ENCODE measurements around the gene PAX1. TPM values are rescaled to one million over a fixed set of nuclear protein-coding genes. Genes with fewer than 3 reads are reported as not detected.
A peak's percentile ranks its signal among the peaks of the same experiment; 100 is the strongest.

The PAX1 gene
- total RNA-seq, 2 donors from 2014 or later: not detected

DNA sequence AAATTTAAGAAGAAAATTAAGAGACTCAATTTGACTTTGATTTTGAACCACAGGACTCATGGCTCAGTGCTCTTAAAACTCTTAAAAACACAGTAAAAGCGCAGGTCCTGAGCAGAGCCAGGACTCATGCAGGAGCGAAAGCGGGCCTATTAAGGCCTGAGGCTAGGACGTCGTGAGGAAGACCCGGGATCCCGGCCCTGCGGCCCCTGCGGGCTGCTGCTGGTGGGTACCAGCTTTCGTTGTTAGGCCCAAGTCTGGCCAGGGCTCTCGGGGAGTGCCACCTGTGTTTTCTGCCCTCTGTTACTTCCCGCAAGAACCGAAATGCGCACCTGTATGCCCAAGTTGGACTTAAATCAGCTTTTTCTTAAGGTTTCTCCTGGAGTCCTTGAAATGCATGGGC lies 3.4 kb upstream of the PAX1 start:
- no peak for DNase-seq (ENCODE audit: low spot score)
- intact Hi-C loops (cut with DNase I): no loop called here

GRCh38 chr20:21702553-21703470 lies 2.7 kb upstream of the PAX1 start:
- DNase-seq (ENCODE audit: low spot score): peak; percentile 84
- intact Hi-C loops (cut with DNase I): no loop called here

- DNase-seq (ENCODE audit: low spot score): no peak
- intact Hi-C loops (cut with DNase I): no loop called here
Measured at GRCh38 chr20:21703717-21704407, 1.6 kb upstream of the PAX1 start.

GRCh38 chr20:21704408-21705385 lies 767 bp upstream of the PAX1 start:
- intact Hi-C loops (cut with DNase I): loop anchor here in 1 of 2 donors (1.0 kb wide), 1 partner anchor 21 kb away; no protein-coding TSS in a partner anchor

GRCh38 chr20:21706261-21707195 lies 1.1 kb downstream of the PAX1 start:
- no peak for DNase-seq (ENCODE audit: low spot score)
- intact Hi-C loops (cut with DNase I): no loop called here

More at GRCh38 chr20:21704408-21705385, 767 bp upstream of the PAX1 start:
- no peak for DNase-seq (ENCODE audit: low spot score)

DNA sequence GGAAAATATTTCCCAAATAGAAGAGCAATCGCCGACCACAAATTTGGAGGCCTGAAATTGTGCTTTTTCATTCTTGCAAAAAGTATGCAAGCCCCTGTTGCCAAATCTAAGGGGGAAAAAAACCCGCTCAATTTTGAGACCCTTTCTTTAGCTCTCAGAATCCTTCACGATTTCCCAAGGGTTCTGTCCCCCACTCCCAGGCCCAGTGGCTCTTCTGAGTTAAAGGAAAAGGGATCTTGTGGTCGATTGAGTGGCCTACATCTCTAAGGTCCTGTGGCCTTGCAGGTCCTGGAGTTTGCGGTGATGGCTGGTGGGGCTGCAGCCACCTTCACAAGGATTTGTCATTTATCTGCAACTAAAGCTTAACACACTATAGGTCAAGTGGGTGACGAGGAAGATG lies 1.8 kb downstream of the PAX1 start:
- DNase-seq (ENCODE audit: low spot score): no peak
- intact Hi-C loops (cut with DNase I): no loop called here

GRCh38 chr20:21707999-21708737 lies 2.7 kb downstream of the PAX1 start:
- DNase-seq (ENCODE audit: low spot score): no peak
- intact Hi-C loops (cut with DNase I): no loop called here

GRCh38 chr20:21708738-21709534 lies 3.5 kb downstream of the PAX1 start:
- DNase-seq (ENCODE audit: low spot score): no peak
- intact Hi-C loops (cut with DNase I): no loop called here

- DNase-seq (ENCODE audit: low spot score): no peak
- intact Hi-C loops (cut with DNase I): no loop called here
Measured at GRCh38 chr20:21709535-21709904, 4.1 kb downstream of the PAX1 start.

DNA sequence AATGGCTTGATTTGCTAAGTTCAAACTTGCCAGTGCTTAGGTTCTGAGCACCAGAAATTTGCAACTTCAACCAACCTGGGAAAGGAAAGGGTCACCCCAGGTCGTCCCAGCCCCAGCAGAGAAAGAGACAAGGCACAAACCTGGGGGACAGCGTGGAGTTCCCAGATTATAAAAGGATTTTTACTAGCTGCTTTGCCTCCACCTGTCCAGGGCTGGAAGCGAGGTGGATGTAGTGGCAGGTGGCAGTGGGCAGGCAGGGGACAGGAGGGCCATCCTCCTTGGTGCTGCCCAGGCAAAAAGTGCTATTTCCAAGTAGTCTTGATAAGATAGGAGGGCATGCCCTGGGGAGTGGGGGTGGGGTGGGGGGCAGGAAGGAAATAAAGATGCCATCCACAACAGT lies 4.9 kb downstream of the PAX1 start:
- no peak for DNase-seq (ENCODE audit: low spot score)
- intact Hi-C loops (cut with DNase I): no loop called here

GRCh38 chr20:21710863-21711431 lies 5.5 kb downstream of the PAX1 start:
- no peak for DNase-seq (ENCODE audit: low spot score)
- intact Hi-C loops (cut with DNase I): no loop called here

DNA sequence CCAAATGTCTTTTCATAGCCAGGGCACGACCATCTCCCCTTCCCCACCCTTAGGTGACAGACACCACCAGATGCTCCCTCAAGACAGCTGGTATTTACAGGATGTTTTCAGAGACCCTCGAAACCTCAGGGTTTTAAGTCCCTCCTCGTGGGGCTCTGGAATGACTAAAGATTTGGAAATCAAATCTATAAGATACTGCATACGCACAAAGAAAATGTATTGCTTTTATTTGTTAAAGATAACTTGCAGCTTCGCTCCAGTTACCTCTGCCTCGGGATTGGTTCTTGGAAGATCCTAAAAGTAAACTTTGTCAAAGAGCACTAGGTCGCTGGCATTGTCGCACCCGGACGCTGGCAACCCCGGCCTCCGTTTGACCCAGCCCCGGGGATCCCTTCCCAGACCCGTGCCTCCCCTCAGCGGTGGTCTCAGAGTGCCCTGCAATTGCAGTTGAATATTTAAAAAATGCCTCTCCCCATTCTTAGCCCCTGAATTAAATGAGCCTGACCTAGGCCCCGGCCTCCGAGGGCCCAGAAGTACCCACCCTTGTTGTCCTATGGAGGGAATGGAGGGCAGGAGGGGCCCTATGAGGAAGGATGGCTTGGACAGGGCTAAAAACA lies 7.1 kb downstream of the PAX1 start:
- DNase-seq (ENCODE audit: low spot score): no peak
- intact Hi-C loops (cut with DNase I): no loop called here

- DNase-seq (ENCODE audit: low spot score): no peak
- intact Hi-C loops (cut with DNase I): no loop called here
Measured at GRCh38 chr20:21713470-21713869, 8.0 kb downstream of the PAX1 start.

DNA sequence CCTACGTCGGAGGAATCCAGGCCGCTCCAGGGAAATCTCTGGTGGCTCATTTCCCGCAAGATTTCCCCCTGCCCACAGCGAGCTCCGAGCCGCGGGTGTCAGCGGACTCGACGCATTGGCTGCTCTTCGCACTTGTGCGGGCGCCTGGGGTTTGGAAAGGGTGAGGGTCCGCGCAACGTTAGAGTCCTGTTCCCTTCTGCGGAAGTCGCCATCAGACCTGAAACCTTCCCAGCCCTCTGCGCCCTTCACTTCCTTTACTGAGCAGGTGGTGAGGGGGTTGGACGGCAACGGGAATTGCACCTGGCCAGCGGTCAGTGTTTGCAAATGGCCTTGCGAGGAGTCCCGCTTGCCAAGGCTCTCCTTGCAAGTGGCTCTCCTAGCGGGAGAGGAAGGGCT lies 8.4 kb downstream of the PAX1 start:
- no peak for DNase-seq (ENCODE audit: low spot score)
- intact Hi-C loops (cut with DNase I): no loop called here

GRCh38 chr20:21714297-21715192 lies 9.1 kb downstream of the PAX1 start:
- no peak for DNase-seq (ENCODE audit: low spot score)
- intact Hi-C loops (cut with DNase I): loop anchor here in 1 of 2 donors (5.0 kb wide), 1 partner anchor 388 kb away; no protein-coding TSS in a partner anchor
